GM18909 (cell line): ENCODE results near the gene CDC26.
"Not testable (repeated sequence)": the region's sequence is repeated elsewhere in the genome, so short reads cannot be mapped to it uniquely, and the experiment has no call there.

Experiments
- ATAC-seq: cut with Tn5 transposase; IDR thresholded peaks from one replicate; pipeline ENCODE4 v1.9.1; 2021; ENCODE audit warnings: mild to moderate bottlenecking; ENCODE audit not compliant: unreplicated experiment, poor library complexity

The CDC26 gene

DNA sequence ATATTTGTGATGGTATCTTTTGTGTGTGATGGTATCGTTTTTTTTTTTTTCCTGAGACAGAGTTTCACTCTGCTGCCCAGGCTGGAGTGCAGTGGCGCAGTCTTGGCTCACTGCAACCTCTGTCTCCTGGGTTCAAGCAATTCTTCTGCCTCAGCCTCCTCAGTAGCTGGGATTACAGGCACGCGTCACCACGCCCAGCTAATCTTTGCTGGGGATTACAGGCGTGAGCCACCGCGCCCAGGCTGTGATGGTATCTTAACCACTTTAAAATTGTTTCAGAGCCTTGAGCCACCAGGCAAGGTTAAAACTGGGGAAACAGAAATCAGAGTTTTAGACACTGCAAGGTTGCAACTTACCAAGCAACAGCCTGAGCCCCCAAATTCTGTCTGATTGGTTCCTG is 20.9 kb upstream of the CDC26 start:
- ATAC-seq, result not testable (repeated sequence)

DNA sequence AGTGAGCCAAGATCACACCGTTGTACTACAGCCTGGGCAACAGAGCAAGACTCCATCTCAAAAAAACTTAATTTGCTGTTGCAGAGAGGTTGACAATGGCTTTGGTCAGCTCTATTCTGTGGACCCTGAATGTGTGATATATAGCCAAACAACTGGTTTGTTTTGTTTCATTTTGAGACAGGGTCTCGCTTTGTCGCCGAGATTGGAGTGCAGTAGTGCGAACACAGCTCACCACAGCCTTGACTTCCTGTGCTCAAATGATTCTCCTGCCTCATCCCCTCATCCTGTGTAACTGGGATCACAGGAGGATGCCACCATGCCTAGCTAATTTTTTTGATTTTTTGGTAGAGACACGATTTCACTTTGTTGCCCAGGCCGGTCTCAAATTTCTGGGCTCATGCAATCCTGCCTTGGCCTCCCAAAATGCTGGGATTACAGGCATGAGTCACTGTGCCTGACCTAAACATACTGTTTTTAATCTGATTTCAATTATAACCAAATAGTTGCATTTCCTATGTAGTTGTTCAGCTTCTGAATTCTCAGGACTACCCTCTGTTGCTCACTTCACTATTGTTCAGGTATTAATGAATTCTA is 18.0 kb upstream of the CDC26 start:
- no peak for ATAC-seq

DNA sequence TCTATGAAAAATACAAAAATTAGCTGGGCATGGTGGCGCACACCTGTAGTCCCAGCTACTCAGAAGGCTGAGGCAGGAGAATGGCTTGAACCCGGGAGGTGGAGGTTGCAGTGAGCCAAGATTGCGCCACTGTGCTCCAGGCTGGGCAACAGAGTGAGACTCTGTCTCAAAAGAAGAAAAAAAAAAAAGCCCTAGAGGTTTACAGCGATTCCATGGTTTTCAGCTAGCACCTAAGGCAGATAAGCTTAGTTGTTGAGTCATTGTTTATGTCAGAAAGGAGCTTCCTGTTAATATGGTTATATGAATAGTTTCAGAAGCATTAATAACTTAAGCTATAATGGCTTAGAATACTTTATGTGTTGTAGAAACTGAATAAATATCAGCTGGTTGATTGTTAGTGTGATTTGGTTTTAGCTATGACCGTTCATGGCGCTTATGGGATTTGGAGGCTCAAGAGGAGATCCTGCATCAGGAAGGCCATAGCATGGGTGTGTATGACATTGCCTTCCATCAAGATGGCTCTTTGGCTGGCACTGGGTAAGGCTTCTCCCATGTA is 14.8 kb upstream of the CDC26 start:
- no peak for ATAC-seq

DNA sequence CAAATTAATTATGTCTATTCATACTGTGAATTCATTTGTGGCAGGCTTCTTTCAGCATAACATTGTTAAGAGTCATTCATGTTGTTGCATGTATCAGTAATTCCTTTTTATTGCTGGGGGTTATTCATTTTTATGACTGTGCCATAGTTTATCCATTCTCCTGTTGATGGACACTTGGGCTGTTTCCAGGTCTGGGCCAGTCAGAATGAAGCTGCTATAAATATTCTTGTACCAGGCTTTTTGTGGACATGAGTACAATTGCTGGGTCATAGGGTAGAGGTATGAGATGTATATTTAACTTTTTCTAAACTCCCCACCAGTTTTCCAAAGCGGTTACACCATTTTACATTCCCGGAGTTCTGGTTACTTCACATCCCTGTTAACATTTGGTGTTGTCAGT is 13.7 kb upstream of the CDC26 start:
- ATAC-seq, result no peak

DNA sequence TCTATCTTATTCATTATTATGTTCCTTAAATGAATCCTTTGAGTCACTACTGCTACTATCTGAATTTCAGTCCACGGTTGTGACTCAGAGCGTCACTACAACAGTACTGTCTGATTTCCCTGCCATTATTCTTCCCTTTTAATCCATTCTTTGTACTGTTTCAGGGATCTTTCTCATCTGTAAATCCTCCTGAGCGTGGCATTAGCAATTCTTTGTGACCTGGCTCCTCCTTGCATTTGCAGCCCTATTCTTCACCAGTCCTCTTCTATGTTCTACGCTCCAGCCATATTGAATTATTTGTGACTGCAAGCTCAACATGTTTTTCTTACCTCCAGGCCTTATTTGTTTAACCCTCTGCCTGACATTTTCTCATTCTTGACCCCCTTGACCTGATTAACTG is 6.0 kb upstream of the CDC26 start:
- ATAC-seq, result no peak

DNA sequence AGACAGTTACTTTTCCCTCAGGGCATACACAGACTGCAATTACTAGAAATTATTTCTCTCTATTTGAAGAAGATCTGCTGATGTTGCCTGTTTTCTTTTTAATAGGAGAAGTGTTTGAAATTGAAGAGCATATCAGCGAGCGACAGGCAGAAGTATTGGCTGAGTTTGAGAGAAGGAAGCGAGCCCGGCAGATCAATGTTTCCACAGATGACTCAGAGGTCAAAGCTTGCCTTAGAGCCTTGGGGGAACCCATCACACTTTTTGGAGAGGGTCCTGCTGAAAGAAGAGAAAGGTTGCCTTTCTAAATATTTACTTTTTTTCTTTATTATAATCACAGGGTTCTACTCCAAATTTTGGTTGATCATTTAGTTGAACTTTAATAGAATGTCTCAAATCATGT is 3.5 kb upstream of the CDC26 start:
- ATAC-seq, result no peak

DNA sequence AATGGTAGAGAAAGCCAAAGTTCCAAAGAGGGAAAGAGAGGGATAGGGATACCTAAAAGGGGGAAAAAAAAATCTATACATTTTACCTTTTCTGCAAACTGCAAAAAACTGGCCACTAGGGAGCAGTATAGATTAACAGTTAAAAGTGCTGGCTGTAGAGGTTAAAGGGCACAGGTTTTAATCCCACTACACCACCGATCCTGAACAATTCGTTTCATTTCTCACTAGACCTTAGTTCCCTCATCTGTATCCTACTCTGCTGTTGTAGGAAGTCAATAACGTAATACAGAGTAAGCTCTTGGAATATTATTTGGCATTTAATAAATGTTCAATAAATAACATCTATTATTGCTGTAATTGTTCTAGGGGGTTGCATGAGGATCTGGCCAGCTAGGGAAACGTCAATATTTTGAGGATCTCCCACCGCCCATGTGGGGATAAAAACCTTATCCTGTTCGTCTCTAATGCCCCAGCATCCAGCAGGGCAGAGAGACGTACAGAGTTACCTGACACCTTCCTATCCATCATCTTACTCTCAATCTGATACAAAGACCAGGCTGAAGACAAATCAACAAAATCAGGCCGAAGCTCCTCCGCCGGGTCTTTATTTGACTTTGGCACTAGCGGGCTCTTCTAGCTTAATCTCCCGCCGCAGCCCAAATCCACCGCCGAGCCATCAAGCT is 757 bp downstream of the CDC26 start:
- ATAC-seq, result no peak

DNA sequence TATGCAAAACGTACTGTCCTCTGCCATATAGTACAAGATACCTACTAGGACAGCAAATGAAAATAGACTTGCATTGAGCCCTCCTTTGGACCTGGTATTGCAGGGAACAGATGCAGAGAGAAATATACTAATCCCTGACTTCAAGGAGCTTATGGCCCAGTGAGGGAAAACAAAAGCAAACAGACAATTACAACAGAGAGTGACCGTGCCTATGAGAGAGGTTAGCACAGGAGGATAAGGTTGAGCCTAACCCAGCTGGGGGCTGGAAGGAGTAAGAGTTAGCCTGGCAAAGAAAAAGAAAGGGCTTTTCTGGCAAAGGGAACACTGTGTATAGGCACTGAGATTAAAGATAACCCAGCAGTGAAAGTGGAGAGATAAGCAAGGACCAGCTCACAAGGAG is 5.5 kb downstream of the CDC26 start:
- no peak for ATAC-seq

DNA sequence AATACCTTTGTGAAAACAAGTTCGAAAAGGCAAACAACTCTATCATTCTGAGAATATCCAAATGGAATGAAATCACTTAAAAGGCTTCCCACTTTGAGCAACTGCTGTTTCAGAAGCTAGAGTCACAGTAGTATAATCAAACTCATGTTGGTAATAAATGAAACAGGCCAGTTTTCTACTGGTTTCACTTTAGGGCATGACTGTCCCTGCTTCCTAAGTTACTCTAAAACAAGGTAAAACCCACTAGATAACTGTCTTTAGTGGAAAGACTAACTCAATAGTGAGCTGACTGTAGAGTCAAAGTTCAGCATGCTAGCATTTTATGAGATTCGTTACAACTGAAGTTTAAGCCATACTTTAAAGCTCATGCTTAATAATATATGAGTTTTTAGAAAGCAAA is 6.0 kb downstream of the CDC26 start:
- ATAC-seq, result no peak

DNA sequence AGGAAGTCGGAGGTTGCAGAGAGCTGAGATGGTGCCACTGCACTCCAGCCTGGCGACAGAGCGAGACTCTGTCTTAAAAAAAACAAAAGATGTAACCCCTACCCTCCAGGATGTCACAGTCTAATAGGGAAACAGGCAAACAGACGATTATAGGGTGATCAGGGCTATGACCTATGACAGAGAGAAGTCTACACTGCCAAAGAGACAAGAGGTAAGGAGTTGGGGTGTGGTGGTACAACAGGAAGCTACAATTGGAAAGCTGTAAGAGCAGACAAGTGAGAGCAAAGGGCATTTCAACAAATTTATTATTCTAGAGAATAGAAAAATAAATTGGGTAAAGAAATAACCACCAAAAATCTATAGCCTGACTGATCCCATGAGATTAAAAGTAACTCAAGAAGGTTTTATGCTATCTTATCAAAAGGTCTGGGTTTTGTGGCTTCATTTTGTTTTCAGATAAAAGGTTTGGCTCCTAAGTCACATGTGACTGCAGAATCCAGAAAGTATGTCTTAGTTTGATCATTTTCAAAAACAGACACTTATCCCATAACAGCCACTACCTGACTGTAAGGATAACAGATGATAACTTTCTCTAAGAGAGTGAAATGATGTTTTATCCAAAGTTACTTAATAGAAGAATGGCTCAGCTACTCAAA is 7.3 kb downstream of the CDC26 start:
- no peak for ATAC-seq

DNA sequence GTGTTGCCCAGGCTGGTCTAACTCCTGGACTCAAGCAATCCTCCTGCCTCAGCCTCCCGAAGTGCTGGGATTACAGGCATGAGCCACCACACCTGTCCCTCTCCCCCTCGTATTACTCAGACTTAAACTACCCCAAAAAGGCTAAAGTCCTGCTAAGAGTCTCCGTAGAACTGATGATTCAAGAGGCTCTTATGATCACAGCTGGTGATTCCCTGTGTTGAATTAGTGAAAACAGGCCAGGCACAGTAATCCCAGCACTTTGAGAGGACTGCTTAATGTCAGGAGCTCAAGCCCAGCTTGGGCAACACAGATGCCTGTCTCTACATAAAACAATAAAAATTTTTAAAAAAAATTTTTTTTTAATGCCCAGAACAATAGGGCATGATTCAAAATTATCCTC is 9.2 kb downstream of the CDC26 start:
- no peak for ATAC-seq

DNA sequence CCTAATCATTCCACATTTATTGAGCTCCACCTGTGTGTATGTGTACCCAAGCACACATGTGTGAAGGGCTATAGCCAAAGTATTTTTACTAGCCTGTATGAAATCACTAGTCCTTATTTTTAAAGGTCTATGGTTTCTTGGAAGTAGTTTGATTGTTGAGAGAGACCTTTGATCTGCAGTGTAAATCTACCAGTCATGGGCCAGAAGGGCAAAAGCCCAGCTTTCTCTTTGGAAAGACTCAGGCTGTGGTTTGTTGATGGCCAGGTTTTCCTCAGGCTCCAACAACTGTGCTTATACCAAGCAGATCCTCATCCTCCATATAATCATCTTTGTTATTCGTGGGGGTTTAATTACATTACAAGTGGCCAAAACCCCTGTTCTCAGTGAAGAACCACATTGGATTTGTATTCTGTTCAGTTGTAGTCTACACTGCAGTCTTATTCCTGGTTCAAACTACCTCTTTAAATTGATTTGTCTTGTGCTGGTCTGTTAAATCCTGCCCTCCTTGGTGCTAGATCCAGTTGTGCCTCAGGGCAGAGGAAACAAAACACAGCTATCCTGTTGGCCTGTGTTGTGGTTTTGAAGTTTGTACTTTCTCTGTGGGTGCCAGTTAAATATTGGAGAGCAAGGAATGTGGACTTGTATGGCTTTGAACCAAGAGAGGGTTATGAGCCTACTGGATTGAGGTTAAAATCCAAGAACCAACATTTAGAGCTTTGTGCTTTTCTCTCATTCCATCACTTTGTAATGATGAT is 13.3 kb downstream of the CDC26 start:
- no peak for ATAC-seq

DNA sequence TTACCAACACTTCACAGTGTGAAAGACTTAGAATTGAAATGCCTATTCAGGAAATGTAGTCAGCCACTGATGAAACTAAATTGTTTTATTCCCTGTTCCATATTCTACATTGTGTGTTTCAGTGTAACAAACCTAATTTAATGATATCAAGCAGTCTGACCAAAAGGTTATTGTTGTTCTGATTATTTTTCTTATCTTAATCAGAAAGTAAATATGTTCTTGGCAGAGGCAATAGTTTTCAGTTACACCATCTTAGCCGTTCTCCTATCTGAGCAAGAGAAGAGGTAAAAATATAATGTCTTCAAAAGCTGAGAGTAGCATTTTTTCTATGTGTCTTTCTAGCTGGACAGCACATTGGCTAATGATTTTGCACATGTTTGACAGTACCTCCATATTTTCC is 17.1 kb downstream of the CDC26 start:
- ATAC-seq, result no peak

DNA sequence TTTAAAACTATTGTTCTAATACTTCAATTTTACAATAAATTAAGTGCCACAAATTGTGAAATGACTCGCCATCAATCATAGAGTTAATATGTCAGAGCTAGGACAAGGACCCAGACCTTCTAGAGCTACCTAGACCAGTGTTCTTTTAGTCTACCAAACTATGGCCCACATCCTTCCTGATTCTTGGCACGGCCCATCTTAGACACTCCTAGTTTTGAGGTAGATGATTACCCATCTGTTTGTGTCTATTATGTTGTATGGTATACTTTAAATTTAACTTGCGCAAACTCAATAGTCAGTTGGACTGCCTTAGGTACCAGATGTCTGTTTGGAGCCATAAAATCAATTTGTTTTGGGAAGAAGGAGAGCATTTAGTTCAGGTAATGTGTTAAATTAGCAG is 17.5 kb downstream of the CDC26 start:
- no peak for ATAC-seq

DNA sequence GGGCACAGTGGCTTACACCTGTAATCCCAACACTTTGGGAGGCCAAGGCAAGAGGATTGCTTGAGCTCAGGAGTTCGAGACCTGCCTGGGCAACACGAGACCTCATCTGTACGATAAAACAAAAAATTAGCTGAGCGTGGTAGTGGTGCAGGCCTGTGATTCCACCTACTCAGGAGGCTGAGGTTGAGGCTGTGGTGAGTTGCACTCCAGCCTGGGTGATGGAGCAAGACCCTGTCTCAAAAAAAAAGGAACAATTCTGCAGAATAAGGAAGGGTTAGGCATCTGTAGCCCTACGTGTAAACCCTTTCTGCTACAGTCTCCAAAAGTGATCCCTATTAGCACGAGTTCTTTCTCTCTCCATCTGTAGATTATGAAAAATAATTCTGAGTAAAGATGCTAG is 19.9 kb downstream of the CDC26 start:
- no peak for ATAC-seq

DNA sequence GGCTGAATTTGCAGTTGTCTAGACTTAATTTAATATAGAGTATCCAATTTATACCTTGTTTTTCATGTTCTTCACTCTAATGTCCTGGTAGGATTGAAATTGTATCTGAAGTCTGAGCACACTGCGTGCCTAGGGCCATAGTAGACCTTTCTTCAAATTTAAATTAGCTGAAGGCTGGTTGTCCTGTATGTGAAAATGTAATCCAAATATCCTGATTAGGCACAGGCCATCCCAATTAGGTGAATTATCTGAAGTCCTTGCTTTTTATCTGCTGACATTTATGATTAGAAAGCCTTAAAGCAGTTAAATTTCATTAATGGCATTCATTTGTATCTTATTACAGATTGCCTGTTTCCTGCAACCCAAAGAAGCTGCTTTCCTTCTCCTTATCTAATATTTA is 20.4 kb downstream of the CDC26 start:
- no peak for ATAC-seq

DNA sequence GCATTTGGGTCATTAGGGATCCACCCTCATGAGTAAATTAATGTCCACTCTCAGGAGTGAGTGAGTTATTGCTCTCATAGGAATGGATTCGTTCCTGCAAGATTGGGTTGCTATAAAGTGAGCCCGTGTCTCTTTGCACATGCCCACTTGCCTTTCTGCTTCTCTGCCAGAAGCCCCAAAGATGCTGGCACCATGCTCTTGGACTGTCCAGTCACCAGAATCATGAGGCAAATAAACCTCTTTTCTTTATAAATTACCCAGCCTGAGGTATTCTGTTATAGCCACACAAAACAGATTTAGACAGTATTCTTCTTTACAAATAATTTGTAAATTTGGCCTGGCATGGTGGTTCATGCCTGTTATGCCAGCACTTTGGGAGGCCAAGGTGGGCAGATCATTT is 24.6 kb downstream of the CDC26 start:
- no peak for ATAC-seq

DNA sequence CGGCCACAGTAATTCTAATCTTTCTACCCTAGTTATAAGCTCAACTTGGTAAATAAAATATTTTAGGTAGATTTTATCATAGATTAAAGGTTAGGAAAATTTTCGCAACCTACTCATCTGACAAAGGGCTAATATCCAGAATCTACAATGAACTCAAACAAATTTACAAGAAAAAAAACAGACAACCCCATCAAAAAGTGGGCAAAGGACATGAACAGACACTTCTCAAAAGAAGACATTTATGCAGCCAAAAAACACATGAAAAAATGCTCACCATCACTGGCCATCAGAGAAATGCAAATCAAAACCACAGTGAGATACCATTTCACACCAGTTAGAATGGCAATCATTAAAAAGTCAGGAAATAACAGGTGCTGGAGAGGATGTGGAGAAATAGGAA is 25.7 kb downstream of the CDC26 start:
- ATAC-seq, result not testable (repeated sequence)

DNA sequence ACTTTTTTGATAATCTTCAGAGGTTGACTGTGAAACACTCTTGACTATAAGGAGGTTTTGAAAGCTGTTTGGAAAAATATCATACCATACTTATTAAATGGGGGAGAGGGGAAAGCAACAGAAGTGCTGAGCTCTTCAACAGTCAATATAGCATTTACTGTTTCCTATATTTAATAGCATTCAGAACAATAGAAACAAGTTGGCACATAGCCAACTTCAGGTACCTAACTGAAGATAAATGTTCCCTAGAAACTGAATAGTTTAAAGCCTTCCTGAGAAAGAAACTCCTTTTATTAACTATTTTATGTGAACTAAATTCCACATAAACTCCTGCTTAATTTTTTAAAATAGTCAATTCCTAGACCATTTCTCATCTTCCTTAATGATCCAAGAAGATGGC is 27.7 kb downstream of the CDC26 start:
- no peak for ATAC-seq

DNA sequence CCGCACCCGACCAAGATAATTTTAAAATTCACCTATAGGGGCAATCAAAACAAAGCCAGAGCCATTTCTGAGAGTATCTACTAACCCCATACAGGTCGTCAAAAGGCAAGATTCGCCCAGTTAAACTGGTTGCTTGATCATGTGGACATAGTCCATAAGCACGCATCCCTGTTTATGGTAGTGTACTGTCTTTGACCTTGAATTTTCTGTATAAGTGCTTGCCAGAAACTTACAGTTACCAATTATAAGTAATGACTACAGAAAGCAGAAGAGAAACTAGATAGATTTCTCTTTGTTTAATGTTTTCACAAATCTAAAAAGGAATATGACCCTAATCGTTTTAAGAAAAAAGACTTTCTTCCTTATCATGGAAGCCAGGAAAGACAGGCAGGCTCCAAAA is 28.4 kb downstream of the CDC26 start:
- ATAC-seq, result no peak

DNA sequence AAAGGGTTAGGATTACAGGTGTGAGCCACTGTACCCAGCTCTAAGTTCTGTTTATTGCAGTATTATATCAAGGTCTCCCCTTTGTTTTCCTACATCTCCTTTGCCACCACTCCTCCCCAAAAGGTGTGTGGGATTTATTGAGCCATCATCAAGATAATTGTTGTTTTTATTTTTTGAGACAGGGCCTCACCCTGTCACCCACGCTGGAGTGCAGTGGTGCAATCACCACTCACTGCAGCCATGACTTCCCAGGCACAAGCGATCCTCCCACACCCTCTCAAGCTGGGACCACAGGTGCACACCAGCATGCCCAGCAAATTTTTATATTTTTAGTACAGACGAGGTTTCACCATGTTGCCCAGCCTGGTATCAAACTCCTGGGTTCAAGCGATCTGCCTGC is 29.5 kb downstream of the CDC26 start:
- ATAC-seq, result no peak
